HL-60 (cell line): Measurements from ENCODE around the gene SEC24D.

Experiments used
- DNase-seq, 2 experiments: peaks; one replicate each; pipeline ENCODE4 v3.0.0-alpha.2; 2010 to 2020; ENCODE audit warnings: low read depth in 1 of 2, low spot score in 1 of 2
- H3K27ac ChIP-seq: fragments of 250-450 bp; sonication (Bioruptor Pico); replicated peaks from 2 replicates; pipeline ENCODE4 v1.5.1; 2020; ENCODE audit warnings: mild to moderate bottlenecking, moderate library complexity
- H3K27me3 ChIP-seq: fragments of 250-450 bp; sonication (Bioruptor Pico); 2 replicates; pipeline ENCODE4 v1.5.1; 2021; ENCODE audit warnings: mild to moderate bottlenecking, moderate library complexity; ENCODE audit not compliant: insufficient read depth, poor library complexity, severe bottlenecking
- H3K4me3 ChIP-seq: replicated peaks from 2 replicates; pipeline ENCODE4 v1.5.1; 2011; ENCODE audit warnings: mild to moderate bottlenecking, control low read depth, low read length; ENCODE audit not compliant: insufficient read depth
- GABPA ChIP-seq: IDR thresholded peaks from 2 replicates; pipeline ENCODE4 v1.6.1; 2012; ENCODE audit warnings: low read depth
- POLR2AphosphoS5 ChIP-seq: IDR thresholded peaks from 2 replicates; pipeline ENCODE4 v1.6.1; 2012; ENCODE audit warnings: low read depth
- SPI1 ChIP-seq: IDR thresholded peaks from 2 replicates; pipeline ENCODE4 v1.6.1; 2012; ENCODE audit warnings: low read depth, mild to moderate bottlenecking, borderline replicate concordance
- TF ChIP-seq, protein P1 (sequence below): IDR thresholded peaks from 2 replicates; pipeline ENCODE4 v1.6.1; 2012; ENCODE audit warnings: low read depth; ENCODE audit not compliant: insufficient replicate concordance
- TF ChIP-seq, protein P2 (sequence below): IDR thresholded peaks from one replicate; pipeline ENCODE4 v1.5.1; 2011; ENCODE audit warnings: low read length, control low read depth, inconsistent platforms; ENCODE audit not compliant: insufficient read depth

SEC24D gene

DNA sequence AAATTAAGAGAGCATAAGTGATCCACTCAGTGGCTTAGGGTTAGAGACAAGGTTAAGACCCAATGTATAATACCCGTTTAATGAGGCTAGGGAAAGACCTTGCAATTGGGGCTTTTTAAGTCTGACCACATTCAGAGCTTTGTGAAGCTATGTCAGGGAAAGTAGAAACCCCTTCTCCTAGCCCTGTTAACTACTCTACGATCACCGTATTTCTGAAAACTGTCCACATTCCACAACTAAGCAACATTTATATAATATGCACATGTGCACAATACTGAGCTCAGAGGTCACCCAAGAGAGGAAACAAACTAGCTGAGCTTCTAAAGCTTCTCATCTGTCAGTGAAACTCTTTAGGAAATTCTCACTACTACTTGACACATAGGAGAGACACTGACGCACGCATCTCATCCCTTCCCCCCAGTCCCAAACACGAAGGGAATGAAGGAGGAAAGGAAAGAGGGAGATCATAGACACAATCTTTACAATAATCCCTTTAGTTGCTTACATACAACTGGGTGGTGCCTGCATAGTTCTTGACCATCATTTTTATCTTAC lies 94.5 kb downstream of the SEC24D start:
- Histone ChIP-seq H3K4me3 (no peak overlapping the region), H3K27ac (no peak overlapping the region), H3K27me3 (no peaks in the 10 kb centered on the region)
- DNase-seq, result no peak
- no peak for TF ChIP-seq SPI1
- TF ChIP-seq, protein P1, sequence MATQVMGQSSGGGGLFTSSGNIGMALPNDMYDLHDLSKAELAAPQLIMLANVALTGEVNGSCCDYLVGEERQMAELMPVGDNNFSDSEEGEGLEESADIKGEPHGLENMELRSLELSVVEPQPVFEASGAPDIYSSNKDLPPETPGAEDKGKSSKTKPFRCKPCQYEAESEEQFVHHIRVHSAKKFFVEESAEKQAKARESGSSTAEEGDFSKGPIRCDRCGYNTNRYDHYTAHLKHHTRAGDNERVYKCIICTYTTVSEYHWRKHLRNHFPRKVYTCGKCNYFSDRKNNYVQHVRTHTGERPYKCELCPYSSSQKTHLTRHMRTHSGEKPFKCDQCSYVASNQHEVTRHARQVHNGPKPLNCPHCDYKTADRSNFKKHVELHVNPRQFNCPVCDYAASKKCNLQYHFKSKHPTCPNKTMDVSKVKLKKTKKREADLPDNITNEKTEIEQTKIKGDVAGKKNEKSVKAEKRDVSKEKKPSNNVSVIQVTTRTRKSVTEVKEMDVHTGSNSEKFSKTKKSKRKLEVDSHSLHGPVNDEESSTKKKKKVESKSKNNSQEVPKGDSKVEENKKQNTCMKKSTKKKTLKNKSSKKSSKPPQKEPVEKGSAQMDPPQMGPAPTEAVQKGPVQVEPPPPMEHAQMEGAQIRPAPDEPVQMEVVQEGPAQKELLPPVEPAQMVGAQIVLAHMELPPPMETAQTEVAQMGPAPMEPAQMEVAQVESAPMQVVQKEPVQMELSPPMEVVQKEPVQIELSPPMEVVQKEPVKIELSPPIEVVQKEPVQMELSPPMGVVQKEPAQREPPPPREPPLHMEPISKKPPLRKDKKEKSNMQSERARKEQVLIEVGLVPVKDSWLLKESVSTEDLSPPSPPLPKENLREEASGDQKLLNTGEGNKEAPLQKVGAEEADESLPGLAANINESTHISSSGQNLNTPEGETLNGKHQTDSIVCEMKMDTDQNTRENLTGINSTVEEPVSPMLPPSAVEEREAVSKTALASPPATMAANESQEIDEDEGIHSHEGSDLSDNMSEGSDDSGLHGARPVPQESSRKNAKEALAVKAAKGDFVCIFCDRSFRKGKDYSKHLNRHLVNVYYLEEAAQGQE, result no peak
- TF ChIP-seq, protein P2, sequence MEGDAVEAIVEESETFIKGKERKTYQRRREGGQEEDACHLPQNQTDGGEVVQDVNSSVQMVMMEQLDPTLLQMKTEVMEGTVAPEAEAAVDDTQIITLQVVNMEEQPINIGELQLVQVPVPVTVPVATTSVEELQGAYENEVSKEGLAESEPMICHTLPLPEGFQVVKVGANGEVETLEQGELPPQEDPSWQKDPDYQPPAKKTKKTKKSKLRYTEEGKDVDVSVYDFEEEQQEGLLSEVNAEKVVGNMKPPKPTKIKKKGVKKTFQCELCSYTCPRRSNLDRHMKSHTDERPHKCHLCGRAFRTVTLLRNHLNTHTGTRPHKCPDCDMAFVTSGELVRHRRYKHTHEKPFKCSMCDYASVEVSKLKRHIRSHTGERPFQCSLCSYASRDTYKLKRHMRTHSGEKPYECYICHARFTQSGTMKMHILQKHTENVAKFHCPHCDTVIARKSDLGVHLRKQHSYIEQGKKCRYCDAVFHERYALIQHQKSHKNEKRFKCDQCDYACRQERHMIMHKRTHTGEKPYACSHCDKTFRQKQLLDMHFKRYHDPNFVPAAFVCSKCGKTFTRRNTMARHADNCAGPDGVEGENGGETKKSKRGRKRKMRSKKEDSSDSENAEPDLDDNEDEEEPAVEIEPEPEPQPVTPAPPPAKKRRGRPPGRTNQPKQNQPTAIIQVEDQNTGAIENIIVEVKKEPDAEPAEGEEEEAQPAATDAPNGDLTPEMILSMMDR, result no peak
- TF ChIP-seq GABPA, result no peak
- TF ChIP-seq POLR2AphosphoS5, result no peak

DNA sequence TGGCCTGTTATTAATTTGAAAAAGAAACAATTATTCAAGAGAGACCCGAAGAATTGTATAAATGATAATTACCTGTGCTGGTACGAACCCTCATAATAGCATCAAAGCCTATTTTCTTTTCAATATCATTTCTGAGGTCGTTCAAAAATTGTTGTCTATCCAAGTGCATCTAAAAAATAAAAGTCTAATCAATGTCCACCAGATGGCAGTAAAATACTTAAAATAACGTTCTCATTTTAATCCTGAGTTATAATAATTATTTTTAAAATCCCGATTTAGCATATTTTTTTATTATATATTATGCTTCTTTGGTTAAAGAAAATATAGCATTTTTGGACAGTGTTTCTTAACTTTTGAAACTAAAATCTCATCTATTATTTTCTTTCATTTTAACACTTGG lies 95.1 kb downstream of the SEC24D start:
- Histone ChIP-seq H3K27ac (no peak overlapping the region), H3K4me3 (no peak overlapping the region), H3K27me3 (no peaks in the 10 kb centered on the region)
- DNase-seq, result no peak
- TF ChIP-seq POLR2AphosphoS5 (no peak), SPI1 (no peak), GABPA (no peak)
- TF ChIP-seq, protein P2, result no peak
- TF ChIP-seq, protein P1, result no peak

DNA sequence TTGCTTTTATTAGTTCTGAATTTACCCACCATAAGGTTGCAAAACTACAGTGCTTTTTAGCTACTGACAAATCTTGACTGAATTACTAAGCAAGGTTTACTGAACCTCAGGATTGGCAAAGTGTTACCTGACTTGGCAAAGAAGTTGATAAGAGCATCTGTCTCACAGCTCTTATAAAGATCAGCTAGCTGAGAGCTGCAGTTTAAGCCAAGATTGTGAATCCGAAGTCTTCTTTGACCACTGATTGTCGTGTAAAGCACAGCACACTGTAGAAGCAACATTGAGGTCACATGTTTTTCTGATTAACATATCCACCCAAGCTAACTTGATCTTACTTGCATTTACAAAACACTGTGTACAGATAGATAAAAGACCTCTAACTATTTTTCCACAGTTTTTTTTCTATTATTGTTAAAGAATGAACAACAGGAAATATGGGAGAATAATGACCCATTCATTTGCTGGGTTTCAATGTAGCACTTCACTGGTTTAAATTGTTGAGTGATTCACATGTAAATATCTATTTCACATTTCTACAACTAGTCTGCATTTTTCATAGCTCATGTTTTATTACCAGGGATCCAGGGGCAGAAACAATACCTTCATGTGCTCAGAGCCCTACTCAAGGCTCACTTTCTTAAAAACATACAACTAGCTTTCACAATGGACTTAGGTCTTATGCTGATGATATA lies 96.8 kb downstream of the SEC24D start:
- DNase-seq, result no peak
- Histone ChIP-seq H3K27ac (no peak overlapping the region), H3K27me3 (no peaks in the 10 kb centered on the region), H3K4me3 (no peak overlapping the region)
- TF ChIP-seq GABPA, result no peak
- TF ChIP-seq, protein P2, result no peak
- TF ChIP-seq, protein P1, result no peak
- TF ChIP-seq POLR2AphosphoS5, result no peak
- no peak for TF ChIP-seq SPI1
